Spleen (tissue), 11 donors: ENCODE measurements around the gene PFN1. TPM values are rescaled to one million over a fixed set of nuclear protein-coding genes. Genes with fewer than 3 reads are reported as not detected.

Experiments used
- DNase-seq: peaks from one replicate; pipeline ENCODE4 v3.0.0-alpha.2; 2020
- H3K27ac ChIP-seq, 8 donors: fragments of 200-600 bp; sonication (generic) in 7 of 8; 1 replicate in 4 of 8; 2 replicates in 4 of 8; pipeline versions ENCODE4 v1.5.0 to v1.8.0; 2016 to 2021; ENCODE audit warnings: inconsistent platforms in 4 of 8, mild to moderate bottlenecking in 4 of 8, moderate library complexity in 1 of 8
- H3K27me3 ChIP-seq, 7 donors: fragments of 200-600 bp; sonication (generic) in 6 of 7; replicated peaks in 1 of 7; 1 replicate in 4 of 7; 2 replicates in 3 of 7; pipeline versions ENCODE4 v1.5.0 to v1.8.0; 2016 to 2021; ENCODE audit warnings: inconsistent platforms in 3 of 7, mild to moderate bottlenecking in 1 of 7
- H3K36me3 ChIP-seq, 6 donors: fragments of 200-600 bp; sonication (generic) in 5 of 6; 1 replicate in 4 of 6; 2 replicates in 2 of 6; pipeline versions ENCODE4 v1.5.0 to v1.8.0; 2016 to 2021; ENCODE audit warnings: inconsistent platforms in 2 of 6
- H3K4me1 ChIP-seq, 6 donors: fragments of 200-600 bp; sonication (generic) in 5 of 6; 1 replicate in 3 of 6; 2 replicates in 3 of 6; pipeline versions ENCODE4 v1.5.0 to v1.8.0; 2016 to 2021; ENCODE audit warnings: inconsistent platforms in 3 of 6
- H3K4me3 ChIP-seq, 8 donors: fragments of 200-600 bp; sonication (generic) in 7 of 8; 1 replicate in 4 of 8; 2 replicates in 4 of 8; pipeline versions ENCODE4 v1.5.0 to v1.8.0; 2016 to 2021; ENCODE audit warnings: inconsistent platforms in 4 of 8, mild to moderate bottlenecking in 4 of 8, moderate library complexity in 2 of 8
- H3K9me3 ChIP-seq, 8 donors: fragments of 200-600 bp; sonication (generic) in 7 of 8; 1 replicate in 4 of 8; 2 replicates in 4 of 8; pipeline versions ENCODE4 v1.5.0 to v1.8.0; 2016 to 2021; ENCODE audit warnings: inconsistent platforms in 4 of 8
- POLR2A ChIP-seq, 3 donors: fragments of 450-650 bp; IDR thresholded peaks; one replicate each; pipeline ENCODE4 v1.5.1; 2017; ENCODE audit warnings: antibody characterized with exemption in 3 of 3, mild to moderate bottlenecking in 1 of 3
- POLR2AphosphoS5 ChIP-seq, 3 donors: sonication (generic); formaldehyde crosslinking; IDR thresholded peaks; one replicate each; pipeline ENCODE4 v1.5.1; 2017; ENCODE audit warnings: antibody characterized with exemption in 3 of 3
- WGBS, 5 donors: extraction: QIAGEN DNeasy Blood & Tissue Kit in 3 of 5; methylation state at CpG; one replicate each; pipeline versions ENCODE4 v1.1.5 to v1.1.7; 2013 to 2018; 5-methylcytosine and 5-hydroxymethylcytosine counted together
- intact Hi-C: fragments of 100-400 bp; cut with DNase I; formaldehyde crosslinking; loops from one replicate; pipeline ENCODE4 v1.15.0; 2023; ENCODE audit warnings: low total_unique reads
- polyA plus RNA-seq, 3 donors: library from polyadenylated mRNA; stranded (reverse); fragments of 200-250 nt; gene quantifications; one replicate each; pipeline ENCODE4 v1.2.1, GENCODE V29; 2013
- total RNA-seq, 7 donors: library from RNA; depleted of rRNA in 3 of 7; stranded (reverse); fragments of >200 nt in 3 of 7; fragmentation: NEBNext Ultra II Directional in 4 of 7; extraction: Animal tissue kit (Norgen Biotek cat#: 25700) in 4 of 7; gene quantifications; one replicate each; pipeline versions ENCODE4 v1.1.0 to v1.2.1, GENCODE V29; 2016 to 2021
- TF ChIP-seq, protein P1 (sequence below), 11 experiments: fragments of 200-600 bp in 7 of 11; fragments of 450-650 bp in 4 of 11; sonication (generic) in 4 of 11; IDR thresholded peaks in 8 of 11; conservative IDR thresholded peaks in 3 of 11; 1 replicate in 7 of 11; 2 replicates in 4 of 11; pipeline versions ENCODE4 v1.4.0 to v1.8.0; 2016 to 2021; ENCODE audit warnings: antibody characterized with exemption in 11 of 11, inconsistent platforms in 4 of 11, mild to moderate bottlenecking in 1 of 11
- donor health status: healthy with polysubstance abuse.
- donor health status: DM: no; HTN: no; CAD: no; lungs with moderate emphysema.
- donor health status: DM: no; HTN: no; CAD: no.
- donor health status: Bipolar disorder and iron deficiency.
- donor health status: healthy.
- donor health status: DM: no; HTN: no; CAD: no.
- donor health status: DM: yes; HTN: yes; CAD: no.

The PFN1 gene
- total and polyA plus RNA-seq, 10 donors, result 605 to 1,090 (median 843) TPM

- H3K27ac ChIP-seq, result peak overlapping the region in 1 of 8 donors; percentile 14
- no peaks in the 10 kb centered on the region for H3K27me3 ChIP-seq
- peaks cover 0 to 86% (median 54%) of the 10 kb centered on the region in 6 donors for H3K36me3 ChIP-seq
- 67 to 77% (median 73%) methylated on average over 5 of the region's 5 CpGs for WGBS, 5 donors
- no peak for TF ChIP-seq POLR2A (IDR thresholded peaks at IDR 0.05)
- TF ChIP-seq, protein P1, sequence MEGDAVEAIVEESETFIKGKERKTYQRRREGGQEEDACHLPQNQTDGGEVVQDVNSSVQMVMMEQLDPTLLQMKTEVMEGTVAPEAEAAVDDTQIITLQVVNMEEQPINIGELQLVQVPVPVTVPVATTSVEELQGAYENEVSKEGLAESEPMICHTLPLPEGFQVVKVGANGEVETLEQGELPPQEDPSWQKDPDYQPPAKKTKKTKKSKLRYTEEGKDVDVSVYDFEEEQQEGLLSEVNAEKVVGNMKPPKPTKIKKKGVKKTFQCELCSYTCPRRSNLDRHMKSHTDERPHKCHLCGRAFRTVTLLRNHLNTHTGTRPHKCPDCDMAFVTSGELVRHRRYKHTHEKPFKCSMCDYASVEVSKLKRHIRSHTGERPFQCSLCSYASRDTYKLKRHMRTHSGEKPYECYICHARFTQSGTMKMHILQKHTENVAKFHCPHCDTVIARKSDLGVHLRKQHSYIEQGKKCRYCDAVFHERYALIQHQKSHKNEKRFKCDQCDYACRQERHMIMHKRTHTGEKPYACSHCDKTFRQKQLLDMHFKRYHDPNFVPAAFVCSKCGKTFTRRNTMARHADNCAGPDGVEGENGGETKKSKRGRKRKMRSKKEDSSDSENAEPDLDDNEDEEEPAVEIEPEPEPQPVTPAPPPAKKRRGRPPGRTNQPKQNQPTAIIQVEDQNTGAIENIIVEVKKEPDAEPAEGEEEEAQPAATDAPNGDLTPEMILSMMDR (IDR thresholded peaks at IDR 0.05 in 8 of 11, conservative IDR thresholded peaks at IDR 0.05 in 3 of 11), result no peak
- TF ChIP-seq POLR2AphosphoS5 (IDR thresholded peaks at IDR 0.05), result no peak
- no peaks in the 10 kb centered on the region for H3K9me3 ChIP-seq
- no peak overlapping the region for H3K4me3 ChIP-seq
- peaks cover 22 to 78% (median 56%) of the 10 kb centered on the region in 6 donors for H3K4me1 ChIP-seq
- intact Hi-C loops, result loop anchor here (10.0 kb wide), 1 partner anchor 82 kb away; no protein-coding TSS in a partner anchor
- no peak for DNase-seq
These were observed 34.0 kb upstream of the PFN1 start for GRCh38 chr17:4982305-4982704.

DNA sequence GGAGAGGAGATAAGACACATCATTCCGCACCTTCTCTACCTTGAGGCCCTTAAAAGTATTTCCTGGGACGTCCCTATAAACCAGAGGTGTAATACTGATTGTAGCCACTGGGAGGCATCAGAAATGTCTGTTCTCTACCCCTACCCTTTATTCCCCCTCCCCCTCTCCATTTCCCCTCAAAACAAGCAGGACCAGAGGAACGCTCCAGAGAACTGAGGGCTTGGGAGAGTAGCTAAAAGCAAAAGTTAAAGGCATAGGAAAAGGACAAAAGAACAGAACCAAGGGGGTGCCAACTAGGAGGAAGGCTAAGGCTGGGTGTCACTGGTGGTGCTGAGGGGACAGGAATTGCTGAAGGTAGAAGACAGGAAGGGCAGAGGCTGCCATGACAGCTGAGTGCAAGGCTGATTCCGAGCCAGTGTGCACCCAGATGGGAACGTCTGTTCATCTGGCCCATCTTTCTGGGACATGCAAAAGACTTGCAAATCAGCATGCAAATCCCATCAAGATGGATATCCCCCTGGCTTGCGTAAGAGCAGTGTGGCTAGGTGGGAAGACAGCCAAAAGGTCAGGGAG lies 32.4 kb upstream of the PFN1 start:
- Histone ChIP-seq H3K36me3 (peaks cover 0 to 100% (median 65%) of the 10 kb centered on the region in 6 donors), H3K27ac (peak overlapping the region in 3 of 8 donors; percentile 37 to 86 (median 80)), H3K9me3 (no peaks in the 10 kb centered on the region), H3K4me1 (peaks cover 15 to 69% (median 41%) of the 10 kb centered on the region in 6 donors), H3K27me3 (no peaks in the 10 kb centered on the region), H3K4me3 (no peak overlapping the region)
- TF ChIP-seq POLR2AphosphoS5 (IDR thresholded peaks at IDR 0.05) (no peak), POLR2A (IDR thresholded peaks at IDR 0.05) (no peak)
- TF ChIP-seq, protein P1 (IDR thresholded peaks at IDR 0.05 in 8 of 11, conservative IDR thresholded peaks at IDR 0.05 in 3 of 11), result peak; percentile 64 to 88 (median 81)
- intact Hi-C loops, result loop anchor here (10.0 kb wide), 1 partner anchor 84 kb away; no protein-coding TSS in a partner anchor
- no peak for DNase-seq
- 30 to 40% (median 36%) methylated on average over 6 of the region's 6 CpGs for whole genome bisulfite sequencing, 5 donors

DNA sequence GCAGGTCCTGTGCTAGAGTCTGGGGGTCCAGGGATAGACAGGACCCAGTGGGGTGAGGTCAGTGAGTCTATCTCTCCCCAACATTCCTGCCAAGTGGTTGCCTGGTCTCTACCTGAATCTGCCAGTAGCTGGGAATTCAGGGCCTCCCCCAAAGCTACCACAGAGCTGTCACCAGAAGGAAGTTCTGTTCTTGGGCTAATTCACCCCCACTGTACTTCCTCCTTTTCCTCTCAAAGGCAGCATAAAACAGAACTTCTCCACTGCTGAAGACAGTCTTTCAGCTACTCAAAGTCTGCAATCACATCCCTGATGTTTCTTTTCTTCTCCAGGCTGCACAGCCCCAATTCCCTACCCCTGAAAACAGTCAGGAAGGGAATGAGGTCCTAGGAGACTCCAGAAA lies 30.4 kb upstream of the PFN1 start:
- intact Hi-C loops, result no loop called here
- Histone ChIP-seq H3K27ac (peak overlapping the region in 7 of 8 donors; percentile 55 to 86 (median 67)), H3K9me3 (no peaks in the 10 kb centered on the region), H3K4me3 (peak overlapping the region in 1 of 8 donors; percentile 24), H3K36me3 (peaks cover 0 to 100% (median 65%) of the 10 kb centered on the region in 6 donors), H3K27me3 (no peaks in the 10 kb centered on the region), H3K4me1 (peaks cover 15 to 78% (median 40%) of the 10 kb centered on the region in 6 donors)
- no peak for TF ChIP-seq POLR2A (IDR thresholded peaks at IDR 0.05)
- TF ChIP-seq, protein P1 (IDR thresholded peaks at IDR 0.05 in 8 of 11, conservative IDR thresholded peaks at IDR 0.05 in 3 of 11), result no peak
- TF ChIP-seq POLR2AphosphoS5 (IDR thresholded peaks at IDR 0.05), result no peak
- no peak for DNase-seq

DNA sequence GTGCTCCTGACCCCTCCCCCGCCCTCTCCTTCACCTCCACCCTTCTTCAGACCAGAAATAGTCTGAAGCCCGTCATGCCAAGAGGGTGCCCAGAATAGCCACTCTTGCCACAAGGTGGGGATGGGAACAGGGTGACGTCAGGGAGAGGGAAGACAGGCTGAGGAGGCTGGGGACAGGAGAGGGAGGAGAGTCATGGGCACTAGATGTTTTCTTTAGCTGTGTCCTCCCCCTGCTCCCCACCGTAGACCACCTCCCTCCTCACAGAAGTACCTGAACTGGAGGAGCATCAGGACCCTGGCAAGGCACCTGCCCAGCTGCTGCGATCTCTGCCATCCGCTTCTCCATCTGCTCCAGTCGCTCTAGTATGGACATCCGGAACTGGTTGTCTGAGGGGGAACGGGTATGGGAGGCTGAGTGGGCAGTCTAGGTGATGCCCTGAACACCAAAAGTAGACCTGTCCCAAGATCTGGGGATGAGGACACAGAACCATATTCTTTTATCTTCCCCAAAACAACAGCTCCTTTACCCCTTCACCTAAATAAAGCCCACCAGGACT lies 25.9 kb upstream of the PFN1 start:
- no peak for TF ChIP-seq POLR2A (IDR thresholded peaks at IDR 0.05)
- TF ChIP-seq, protein P1 (IDR thresholded peaks at IDR 0.05 in 8 of 11, conservative IDR thresholded peaks at IDR 0.05 in 3 of 11), result no peak
- no peak for TF ChIP-seq POLR2AphosphoS5 (IDR thresholded peaks at IDR 0.05)
- no peak for DNase-seq
- 79 to 90% (median 87%) methylated on average over 9 of the region's 9 CpGs for WGBS, 5 donors
- intact Hi-C loops, result no loop called here
- H3K36me3 ChIP-seq, result peaks cover 0 to 100% (median 72%) of the 10 kb centered on the region in 6 donors
- H3K27me3 ChIP-seq, result no peaks in the 10 kb centered on the region
- peaks cover 8 to 83% (median 29%) of the 10 kb centered on the region in 6 donors for H3K4me1 ChIP-seq
- H3K27ac ChIP-seq, result peak overlapping the region in 4 of 8 donors; percentile 26 to 63 (median 52)
- no peak overlapping the region for H3K4me3 ChIP-seq
- H3K9me3 ChIP-seq, result no peaks in the 10 kb centered on the region
